Stimulated activated CD8-positive, alpha-beta memory T cell treated with anti-CD3 and anti-CD28 coated beads, Interleukin-12 subunit alpha, Interleukin-12 subunit beta, amount 100 ng/mL, for 24 hours (primary cell): ENCODE data around the gene YIF1B.
"Not testable (repeated sequence)": the region's sequence is repeated elsewhere in the genome, so short reads cannot be mapped to it uniquely, and the experiment has no call there.

Experiments
- DNase-seq: peaks from one replicate; pipeline ENCODE4 v3.0.0-alpha.2; 2020; ENCODE audit errors: extremely low read depth

The YIF1B gene, protein sequence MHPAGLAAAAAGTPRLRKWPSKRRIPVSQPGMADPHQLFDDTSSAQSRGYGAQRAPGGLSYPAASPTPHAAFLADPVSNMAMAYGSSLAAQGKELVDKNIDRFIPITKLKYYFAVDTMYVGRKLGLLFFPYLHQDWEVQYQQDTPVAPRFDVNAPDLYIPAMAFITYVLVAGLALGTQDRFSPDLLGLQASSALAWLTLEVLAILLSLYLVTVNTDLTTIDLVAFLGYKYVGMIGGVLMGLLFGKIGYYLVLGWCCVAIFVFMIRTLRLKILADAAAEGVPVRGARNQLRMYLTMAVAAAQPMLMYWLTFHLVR

GRCh38 chr19:38315657-38316476 lies at the start of gene YIF1B:
Gene YIF1B (minus strand): TSS chr19:38315947. CDS start chr19:38315917, 30 bp downstream.
- peak; percentile 89 for DNase-seq

GRCh38 chr19:38362946-38363688 lies 47.4 kb upstream of the YIF1B start:
- not testable (repeated sequence) for DNase-seq

DNA sequence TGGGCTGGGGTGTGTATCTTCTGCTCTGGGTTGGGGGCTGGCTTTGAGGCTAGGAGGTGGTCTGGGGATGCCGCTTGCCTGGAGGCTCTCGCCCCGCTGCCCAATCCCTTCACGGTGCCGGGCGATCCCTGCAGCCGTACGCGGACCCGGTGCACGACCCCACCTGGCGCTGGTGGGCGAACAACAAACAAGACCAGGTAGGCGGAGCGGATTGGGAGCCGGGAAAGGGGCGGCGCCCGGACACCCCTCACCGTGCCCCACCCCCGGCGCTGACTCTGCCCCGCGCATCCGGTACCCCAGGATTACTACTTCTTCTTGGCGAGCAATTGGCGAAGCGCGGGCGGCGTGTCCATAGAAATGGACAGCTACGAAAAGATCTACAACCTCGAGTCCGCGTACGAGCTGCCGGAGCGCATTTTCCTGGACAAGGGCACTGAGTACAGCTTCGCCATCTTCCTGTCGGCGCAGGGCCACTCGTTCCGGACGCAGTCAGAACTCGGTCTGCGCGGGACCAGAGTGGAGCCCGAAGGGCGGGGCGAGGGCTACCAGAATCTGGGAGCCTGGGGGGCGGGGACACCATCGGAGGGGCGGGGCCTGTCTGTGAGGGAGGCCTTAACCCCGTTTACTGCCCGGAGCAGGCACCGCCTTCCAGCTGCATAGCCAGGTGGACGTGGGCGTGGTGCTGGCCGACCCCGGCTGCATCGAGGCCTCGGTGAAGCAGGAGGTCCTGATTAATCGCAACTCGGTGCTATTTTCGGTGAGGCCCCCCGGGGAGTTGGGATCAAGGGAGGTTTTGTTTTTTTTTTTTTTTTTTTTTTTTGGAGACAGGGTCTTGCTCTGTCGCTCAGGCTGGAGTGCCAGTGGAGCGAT lies 46.6 kb upstream of the YIF1B start:
- peak; percentile 52 for DNase-seq

GRCh38 chr19:38361633-38362075 lies 45.9 kb upstream of the YIF1B start:
- peak; percentile 46 for DNase-seq

- no peak for DNase-seq
Measured at GRCh38 chr19:38360839-38361631, 45.3 kb upstream of the YIF1B start.

DNA sequence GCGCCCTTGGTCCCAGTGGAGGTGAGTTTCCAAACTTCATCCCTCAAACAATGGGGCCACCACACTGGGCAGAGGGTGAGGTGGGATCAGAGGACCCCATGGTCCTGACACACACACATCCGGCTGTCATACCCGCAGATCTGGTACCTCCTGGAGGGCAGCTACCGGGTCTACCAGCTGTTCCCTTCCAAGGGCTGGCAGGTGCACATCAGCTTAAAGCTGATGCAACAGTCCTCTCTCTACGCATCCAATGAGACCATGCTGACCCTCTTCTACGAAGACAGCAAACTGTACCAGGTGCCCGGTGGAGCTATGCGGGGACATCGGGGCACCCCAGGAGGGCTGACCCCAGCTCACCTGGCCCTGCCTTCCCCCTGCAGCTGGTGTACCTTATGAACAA lies 44.6 kb upstream of the YIF1B start:
- no peak for DNase-seq

GRCh38 chr19:38359242-38360021 lies 43.7 kb upstream of the YIF1B start:
- DNase-seq: no peak

DNA sequence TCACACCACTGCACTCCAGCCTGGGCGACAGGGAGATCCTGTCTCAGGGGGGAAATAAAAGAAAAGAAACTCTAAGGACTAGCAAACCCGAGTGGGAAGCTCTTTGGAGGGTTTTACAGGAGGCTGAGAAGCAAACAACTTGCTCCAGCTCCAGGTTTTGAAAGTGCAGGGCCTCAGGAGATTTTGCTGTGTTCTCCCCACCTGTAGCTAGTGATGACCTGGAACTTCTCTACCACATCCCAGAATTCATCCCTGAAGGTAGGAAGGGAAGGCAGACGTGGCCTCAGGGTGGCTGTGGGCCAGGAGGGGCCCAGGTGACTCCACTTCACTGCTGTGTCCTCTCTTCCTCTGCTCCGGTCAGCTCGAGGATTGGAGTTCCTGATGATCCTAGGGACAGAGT lies 42.3 kb upstream of the YIF1B start:
- DNase-seq: no peak

DNA sequence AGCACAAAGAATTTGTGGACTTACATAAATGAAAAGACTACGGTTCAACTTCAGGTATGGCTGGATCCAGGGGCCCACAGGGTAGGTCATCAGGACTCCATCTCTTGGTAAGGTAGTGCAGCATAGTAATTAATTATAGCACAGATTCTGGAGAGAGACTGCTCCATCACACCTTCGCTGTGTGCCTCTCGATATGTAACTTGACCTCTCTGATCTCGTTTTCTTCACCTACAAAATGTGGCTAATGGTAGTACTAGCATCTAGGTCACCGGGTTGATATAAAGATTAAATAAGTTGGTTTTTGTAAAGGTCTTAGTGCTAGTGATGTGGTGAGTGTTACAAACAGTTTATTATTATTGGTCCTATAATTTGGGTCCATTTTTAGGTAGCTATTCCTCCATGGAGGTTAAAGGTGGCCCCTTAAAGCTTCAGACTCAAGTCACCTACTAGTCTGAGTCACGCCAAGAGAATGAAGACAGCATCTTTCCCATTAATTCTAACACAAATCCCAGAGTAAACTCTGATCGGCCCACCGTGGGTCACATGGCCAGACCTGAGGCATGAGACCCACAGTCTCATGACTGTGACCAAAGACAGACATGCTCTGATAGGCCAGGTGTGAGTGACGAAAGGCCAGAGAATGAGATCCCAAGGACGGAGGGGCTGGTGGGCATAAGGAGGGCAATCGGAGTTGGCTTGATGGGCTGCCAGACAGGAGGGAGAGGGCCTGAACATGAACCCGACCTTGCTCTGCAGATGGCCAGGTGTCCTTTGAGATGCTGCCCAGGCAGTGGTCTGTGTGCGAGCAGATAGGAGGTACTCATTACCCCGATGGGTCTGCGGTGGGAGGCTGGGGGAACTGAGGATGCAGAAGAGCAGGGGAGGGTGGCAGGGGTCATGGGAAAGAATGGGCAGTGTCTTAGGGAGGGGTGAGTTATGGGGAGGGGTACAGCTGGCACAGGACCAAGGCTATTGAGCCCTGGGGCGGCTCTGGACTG lies 40.3 kb upstream of the YIF1B start:
- no peak for DNase-seq

DNA sequence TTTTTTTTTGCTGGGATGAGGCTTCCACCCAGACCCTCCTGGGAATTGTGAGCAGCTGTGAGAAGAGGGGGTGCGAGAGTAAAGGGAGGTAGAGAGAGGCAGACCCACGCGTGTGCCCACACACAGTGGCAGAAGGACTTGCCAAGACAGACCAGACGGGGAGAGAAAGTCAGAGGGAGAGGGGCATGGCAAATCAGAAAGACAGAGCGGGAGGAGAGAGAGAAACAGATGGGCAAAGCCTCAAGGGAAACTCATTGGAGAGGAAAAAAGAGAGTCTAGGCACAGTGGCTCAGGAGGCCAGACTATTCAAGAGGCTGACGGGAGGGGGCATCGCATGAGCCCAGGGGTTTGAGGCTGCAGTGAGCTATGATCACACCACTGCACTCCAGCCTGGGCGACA lies 36.9 kb upstream of the YIF1B start:
- DNase-seq: no peak

DNA sequence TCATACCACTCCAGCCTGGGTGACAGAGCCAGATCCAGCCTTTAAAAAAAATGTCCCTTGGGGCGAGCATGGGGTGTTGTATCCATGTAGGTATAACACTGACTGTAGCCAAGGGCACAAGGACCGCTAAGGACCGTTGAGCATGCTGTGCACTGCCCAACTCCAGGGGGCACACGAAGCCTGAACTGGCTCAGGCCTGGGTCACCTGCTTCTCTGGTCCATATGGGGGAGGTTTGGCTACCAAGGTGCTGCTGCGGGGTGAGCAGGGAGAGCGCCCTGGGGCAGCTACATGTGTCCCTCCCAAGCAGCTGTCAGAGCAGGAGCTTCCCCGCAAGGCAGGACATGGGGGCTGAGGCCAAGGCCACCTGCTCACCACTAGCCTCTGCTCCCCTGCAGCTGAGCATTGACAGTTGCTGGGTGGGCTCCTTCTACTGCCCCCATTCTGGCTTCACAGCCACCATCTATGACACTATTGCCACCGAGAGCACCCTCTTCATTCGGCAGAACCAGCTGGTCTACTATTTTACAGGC lies 36.2 kb upstream of the YIF1B start:
- no peak for DNase-seq

- DNase-seq: no peak
Measured at GRCh38 chr19:38350883-38351282, 35.1 kb upstream of the YIF1B start.

DNA sequence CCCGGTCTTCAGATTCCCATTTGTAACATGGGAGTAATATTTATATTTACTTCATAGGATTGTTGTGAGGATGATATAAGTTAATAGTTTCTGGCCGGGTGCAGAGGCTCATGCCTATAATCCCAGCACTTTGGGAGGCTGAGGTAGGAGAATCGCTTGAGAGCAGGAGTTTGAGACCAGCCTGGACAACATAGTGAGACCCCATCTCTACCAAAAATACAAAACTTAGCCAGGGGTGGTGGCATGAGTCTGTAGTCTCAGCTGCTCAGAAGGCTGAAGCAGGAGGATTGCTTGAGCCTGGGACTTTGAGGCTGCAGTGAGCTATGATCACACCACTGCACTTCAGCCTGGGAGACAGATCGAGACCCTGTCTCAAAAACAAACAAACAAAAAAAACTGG lies 31.1 kb upstream of the YIF1B start:
- no peak for DNase-seq

- no peak for DNase-seq
Measured at GRCh38 chr19:38340927-38341326, 25.2 kb upstream of the YIF1B start.

GRCh38 chr19:38339011-38339410 lies 23.3 kb upstream of the YIF1B start:
- not testable (repeated sequence) for DNase-seq

DNA sequence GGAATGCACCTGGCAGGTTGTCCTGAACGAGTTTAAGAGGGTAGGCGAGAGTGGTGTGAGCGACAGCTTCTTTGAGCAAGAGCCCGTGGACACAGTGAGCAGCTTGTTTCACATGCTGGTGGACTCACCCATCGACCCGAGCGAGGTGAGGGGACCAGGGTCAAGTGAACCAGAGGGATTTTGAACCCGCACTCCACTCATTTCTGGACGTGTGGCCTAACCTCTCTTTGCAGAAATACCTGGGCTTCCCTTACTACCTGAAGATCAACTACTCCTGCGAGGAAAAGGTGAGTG lies 21.6 kb upstream of the YIF1B start:
- no peak for DNase-seq

DNA sequence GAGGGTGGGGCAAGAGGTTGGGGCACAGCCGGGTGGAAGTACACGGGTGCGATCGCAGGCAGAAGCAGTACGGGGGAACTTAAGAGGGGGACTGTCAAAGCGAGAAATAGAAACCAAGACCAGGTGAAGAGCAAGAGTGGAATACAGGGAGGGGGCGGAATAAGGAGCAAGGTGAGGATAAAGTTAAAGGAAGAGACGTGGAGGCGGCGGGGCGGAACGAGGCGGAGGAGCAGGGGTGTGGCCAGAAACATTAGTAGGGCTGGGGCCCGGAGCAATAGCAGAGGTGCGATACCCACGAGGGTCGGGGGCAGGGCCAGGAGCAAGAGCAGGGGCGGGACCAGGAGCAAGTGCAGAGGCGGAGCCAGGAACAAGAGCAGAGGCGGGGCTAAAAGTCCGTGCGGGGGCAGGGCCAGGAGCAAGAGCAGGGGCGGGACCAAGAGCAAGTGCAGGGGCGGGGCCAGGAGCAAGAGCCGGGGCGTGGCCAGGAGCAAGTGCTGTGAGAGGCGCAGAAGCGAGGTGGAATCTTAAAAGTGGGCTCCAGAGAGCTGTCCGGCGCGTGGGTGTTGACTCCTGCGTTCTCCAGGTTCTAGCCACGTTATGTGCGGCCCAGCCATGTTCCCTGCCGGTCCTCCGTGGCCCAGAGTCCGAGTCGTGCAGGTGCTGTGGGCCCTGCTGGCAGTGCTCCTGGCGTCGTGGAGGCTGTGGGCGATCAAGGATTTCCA lies 21.1 kb upstream of the YIF1B start:
- DNase-seq: peak; percentile 84
